ENCODE measurements around the gene WDR37. TPM values are rescaled to one million over a fixed set of nuclear protein-coding genes. Genes with fewer than 3 reads are reported as not detected.
A peak's percentile ranks its signal among the peaks of the same experiment; 100 is the strongest.

The WDR37 gene
- total RNA-seq, 1 experiment from 2014 or later, result 20.6 TPM

GRCh38 chr10:1178506-1178905 lies 122.3 kb downstream of the WDR37 start:
- no peak overlapping the region for H3K27ac Mint-ChIP-seq (ENCODE audit: unreplicated experiment)
- no peaks in the 10 kb centered on the region for H3K9me3 Mint-ChIP-seq (ENCODE audit: unreplicated experiment)
- no TSS peak for BruUV-seq (replicated peaks)
- POLR2A ChIA-PET, result no interaction called here
- peak in 1 of 2 experiments; percentile 25 for DNase-seq
- CTCF ChIA-PET, result no interaction called here
- no peaks in the 10 kb centered on the region for H3K4me1 Mint-ChIP-seq (ENCODE audit: low read depth, unreplicated experiment)
- Histone ChIP-seq H3K27me3 (replicated peaks; ENCODE audit: control insufficient read depth, insufficient read depth, low read length) (no peaks in the 10 kb centered on the region), H3K9me3 (no peaks in the 10 kb centered on the region), H3K4me3 (ENCODE audit: low read depth, low read length) (no peak overlapping the region), H3K4me1 (no peaks in the 10 kb centered on the region), H3K36me3 (ENCODE audit: control insufficient read depth, insufficient read depth, low read length) (no peaks in the 10 kb centered on the region)
- H3K36me3 Mint-ChIP-seq (ENCODE audit: insufficient read depth, unreplicated experiment), result no peaks in the 10 kb centered on the region
- no peak overlapping the region for H3K4me3 Mint-ChIP-seq (ENCODE audit: unreplicated experiment)
- TF ChIP-seq, protein P1, sequence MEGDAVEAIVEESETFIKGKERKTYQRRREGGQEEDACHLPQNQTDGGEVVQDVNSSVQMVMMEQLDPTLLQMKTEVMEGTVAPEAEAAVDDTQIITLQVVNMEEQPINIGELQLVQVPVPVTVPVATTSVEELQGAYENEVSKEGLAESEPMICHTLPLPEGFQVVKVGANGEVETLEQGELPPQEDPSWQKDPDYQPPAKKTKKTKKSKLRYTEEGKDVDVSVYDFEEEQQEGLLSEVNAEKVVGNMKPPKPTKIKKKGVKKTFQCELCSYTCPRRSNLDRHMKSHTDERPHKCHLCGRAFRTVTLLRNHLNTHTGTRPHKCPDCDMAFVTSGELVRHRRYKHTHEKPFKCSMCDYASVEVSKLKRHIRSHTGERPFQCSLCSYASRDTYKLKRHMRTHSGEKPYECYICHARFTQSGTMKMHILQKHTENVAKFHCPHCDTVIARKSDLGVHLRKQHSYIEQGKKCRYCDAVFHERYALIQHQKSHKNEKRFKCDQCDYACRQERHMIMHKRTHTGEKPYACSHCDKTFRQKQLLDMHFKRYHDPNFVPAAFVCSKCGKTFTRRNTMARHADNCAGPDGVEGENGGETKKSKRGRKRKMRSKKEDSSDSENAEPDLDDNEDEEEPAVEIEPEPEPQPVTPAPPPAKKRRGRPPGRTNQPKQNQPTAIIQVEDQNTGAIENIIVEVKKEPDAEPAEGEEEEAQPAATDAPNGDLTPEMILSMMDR (IDR thresholded peaks at IDR 0.05; ENCODE audit: insufficient read depth in 1 of 2, low read depth in 1 of 2, low read length in 1 of 2, severe bottlenecking in 1 of 2, unreplicated experiment in 1 of 2), result no peak
- no peaks in the 10 kb centered on the region for H3K27me3 Mint-ChIP-seq (ENCODE audit: insufficient read depth, unreplicated experiment)
- intact Hi-C loops (cut with micrococcal nuclease; ENCODE audit: unreplicated experiment), result no loop called here

GRCh38 chr10:1179346-1180070 lies 123.3 kb downstream of the WDR37 start:
- POLR2A ChIA-PET, result no interaction called here
- no peaks in the 10 kb centered on the region for H3K9me3 ChIP-seq
- BruUV-seq (replicated peaks), result no TSS peak
- Mint-ChIP-seq H3K27ac (ENCODE audit: unreplicated experiment) (no peak overlapping the region), H3K4me3 (ENCODE audit: unreplicated experiment) (no peak overlapping the region), H3K36me3 (ENCODE audit: insufficient read depth, unreplicated experiment) (no peaks in the 10 kb centered on the region), H3K9me3 (ENCODE audit: unreplicated experiment) (no peaks in the 10 kb centered on the region), H3K27me3 (ENCODE audit: insufficient read depth, unreplicated experiment) (no peaks in the 10 kb centered on the region), H3K4me1 (ENCODE audit: low read depth, unreplicated experiment) (no peaks in the 10 kb centered on the region)
- peak in 1 of 2 experiments; percentile 28 for DNase-seq
- intact Hi-C loops (cut with micrococcal nuclease; ENCODE audit: unreplicated experiment), result loop anchor here (5.0 kb wide), 1 partner anchor 113 kb away; no protein-coding TSS in a partner anchor
- no peaks in the 10 kb centered on the region for H3K36me3 ChIP-seq (ENCODE audit: control insufficient read depth, insufficient read depth, low read length)
- TF ChIP-seq, protein P1 (IDR thresholded peaks at IDR 0.05; ENCODE audit: insufficient read depth in 1 of 2, low read depth in 1 of 2, low read length in 1 of 2, severe bottlenecking in 1 of 2, unreplicated experiment in 1 of 2), result no peak
- no peaks in the 10 kb centered on the region for H3K4me1 ChIP-seq
- CTCF ChIA-PET, result no interaction called here
- H3K27me3 ChIP-seq (replicated peaks; ENCODE audit: control insufficient read depth, insufficient read depth, low read length), result no peaks in the 10 kb centered on the region
- no peak overlapping the region for H3K4me3 ChIP-seq (ENCODE audit: low read depth, low read length)

- intact Hi-C loops (cut with micrococcal nuclease; ENCODE audit: unreplicated experiment), result loop anchor here (5.0 kb wide), 1 partner anchor 112 kb away; no protein-coding TSS in a partner anchor
- DNase-seq, result peak in 1 of 2 experiments; percentile 23
- POLR2A ChIA-PET, result no interaction called here
- H3K9me3 Mint-ChIP-seq (ENCODE audit: unreplicated experiment), result no peaks in the 10 kb centered on the region
- BruUV-seq (replicated peaks), result no TSS peak
- no peaks in the 10 kb centered on the region for H3K9me3 ChIP-seq
- no peaks in the 10 kb centered on the region for H3K4me1 Mint-ChIP-seq (ENCODE audit: low read depth, unreplicated experiment)
- H3K27ac Mint-ChIP-seq (ENCODE audit: unreplicated experiment), result peak overlapping the region; percentile 6
- H3K4me1 ChIP-seq, result no peaks in the 10 kb centered on the region
- H3K4me3 Mint-ChIP-seq (ENCODE audit: unreplicated experiment), result no peak overlapping the region
- TF ChIP-seq, protein P1 (IDR thresholded peaks at IDR 0.05; ENCODE audit: insufficient read depth in 1 of 2, low read depth in 1 of 2, low read length in 1 of 2, severe bottlenecking in 1 of 2, unreplicated experiment in 1 of 2), result no peak
- H3K36me3 Mint-ChIP-seq (ENCODE audit: insufficient read depth, unreplicated experiment), result no peaks in the 10 kb centered on the region
- no peaks in the 10 kb centered on the region for H3K27me3 Mint-ChIP-seq (ENCODE audit: insufficient read depth, unreplicated experiment)
- CTCF ChIA-PET, result interaction anchor here (1.4 kb wide), 1 partner anchor 189 kb away, joined by 9 read pairs; no protein-coding TSS in a partner anchor
- no peak overlapping the region for H3K4me3 ChIP-seq (ENCODE audit: low read depth, low read length)
- H3K27me3 ChIP-seq (replicated peaks; ENCODE audit: control insufficient read depth, insufficient read depth, low read length), result no peaks in the 10 kb centered on the region
- H3K36me3 ChIP-seq (ENCODE audit: control insufficient read depth, insufficient read depth, low read length), result no peaks in the 10 kb centered on the region
Observed at GRCh38 chr10:1180071-1180730, 124.0 kb downstream of the WDR37 start.
